HG02943 (cell line): Measurements from ENCODE around the gene RPL9.
"Not testable (repeated sequence)": the region's sequence is repeated elsewhere in the genome, so short reads cannot be mapped to it uniquely, and the experiment has no call there.

Source experiments
- ATAC-seq: cut with Tn5 transposase; IDR thresholded peaks from one replicate; pipeline ENCODE4 v1.9.1; 2021; ENCODE audit warnings: mild to moderate bottlenecking, low read depth, moderate library complexity; ENCODE audit not compliant: unreplicated experiment

The RPL9 gene

GRCh38 chr4:39427520-39428114, 31.1 kb downstream of the RPL9 start:
- no peak for ATAC-seq

GRCh38 chr4:39426728-39427127, 32.0 kb downstream of the RPL9 start:
- no peak for ATAC-seq

GRCh38 chr4:39425297-39425696, 33.4 kb downstream of the RPL9 start:
- not testable (repeated sequence) for ATAC-seq

- ATAC-seq: no peak
Measured at GRCh38 chr4:39422247-39422646, 36.5 kb downstream of the RPL9 start.

- no peak for ATAC-seq
Measured at GRCh38 chr4:39415678-39416283, 42.9 kb downstream of the RPL9 start.

GRCh38 chr4:39411561-39411960, 47.2 kb downstream of the RPL9 start:
- not testable (repeated sequence) for ATAC-seq

- ATAC-seq: no peak
Measured at GRCh38 chr4:39410415-39410814, 48.3 kb downstream of the RPL9 start.

- no peak for ATAC-seq
Measured at GRCh38 chr4:39407584-39407885, 51.2 kb downstream of the RPL9 start.

- no peak for ATAC-seq
Measured at GRCh38 chr4:39406763-39407583, 51.7 kb downstream of the RPL9 start, which contains the start of gene KLB. Gene KLB (plus strand): TSS chr4:39406930. CDS start chr4:39406950, 20 bp downstream.
